Left ventricle myocardium inferior (tissue), 1 donor: ENCODE results near the gene ADAR. TPM values are rescaled to one million over a fixed set of nuclear protein-coding genes. Genes with fewer than 3 reads are reported as not detected.

Experiments
- DNase-seq: peaks from one replicate; pipeline ENCODE4 v3.0.0-alpha.2; 2020
- H3K27ac ChIP-seq: fragments of 200-600 bp; replicated peaks from 2 replicates; pipeline ENCODE4 v1.8.0; 2021
- H3K27me3 ChIP-seq: fragments of 200-600 bp; 2 replicates; pipeline ENCODE4 v1.8.0; 2021; ENCODE audit warnings: low read depth
- H3K36me3 ChIP-seq: fragments of 200-600 bp; 2 replicates; pipeline ENCODE4 v1.8.0; 2021
- H3K4me1 ChIP-seq: fragments of 200-600 bp; 2 replicates; pipeline ENCODE4 v1.8.0; 2021
- H3K4me3 ChIP-seq: fragments of 200-600 bp; 2 replicates; pipeline ENCODE4 v1.8.0; 2021; ENCODE audit warnings: mild to moderate bottlenecking, moderate library complexity
- H3K9me3 ChIP-seq: fragments of 200-600 bp; replicated peaks from 2 replicates; pipeline ENCODE4 v1.8.0; 2021
- CTCF ChIP-seq: fragments of 200-600 bp; IDR thresholded peaks from 2 replicates; pipeline ENCODE4 v1.8.0; 2021; ENCODE audit warnings: antibody characterized with exemption, mild to moderate bottlenecking, borderline replicate concordance
- intact Hi-C: fragments of 100-400 bp; cut with micrococcal nuclease; formaldehyde crosslinking; loops from one replicate; pipeline ENCODE4 v1.11.0; 2022
- total RNA-seq: library from RNA; stranded (reverse); fragmentation: NEBNext Ultra II Directional; extraction: Animal tissue kit (Norgen Biotek cat#: 25700); gene quantifications from one replicate; pipeline ENCODE4 v1.2.1, GENCODE V29; 2021
- donor health status: DM: no; HTN: yes; CAD: no; lungs with severe emphysema.

The ADAR gene
- total RNA-seq, 1 donor from 2014 or later = 55.8 TPM

- Histone ChIP-seq H3K27ac (no peak overlapping the region), H3K36me3 (peaks cover 97% of the 10 kb centered on the region), H3K27me3 (no peaks in the 10 kb centered on the region), H3K4me3 (no peak overlapping the region), H3K4me1 (peaks cover 14% of the 10 kb centered on the region), H3K9me3 (no peaks in the 10 kb centered on the region)
- TF ChIP-seq CTCF = no peak
- intact Hi-C loops = no loop called here
- no peak for DNase-seq
These were observed 21.8 kb downstream of the ADAR start for GRCh38 chr1:154586231-154586630.

- intact Hi-C loops = no loop called here
- H3K4me3 ChIP-seq = no peak overlapping the region
- peaks cover 14% of the 10 kb centered on the region for H3K4me1 ChIP-seq
- peaks cover 98% of the 10 kb centered on the region for H3K36me3 ChIP-seq
- DNase-seq = no peak
- TF ChIP-seq CTCF = no peak
- H3K9me3 ChIP-seq = no peaks in the 10 kb centered on the region
- no peak overlapping the region for H3K27ac ChIP-seq
- no peaks in the 10 kb centered on the region for H3K27me3 ChIP-seq
These were observed 23.6 kb downstream of the ADAR start for GRCh38 chr1:154584267-154584994.

GRCh38 chr1:154583773-154584172 is 24.2 kb downstream of the ADAR start:
- no peak overlapping the region for H3K27ac ChIP-seq
- H3K27me3 ChIP-seq = no peaks in the 10 kb centered on the region
- no peak for TF ChIP-seq CTCF
- no peak overlapping the region for H3K4me3 ChIP-seq
- intact Hi-C loops = no loop called here
- H3K9me3 ChIP-seq = no peaks in the 10 kb centered on the region
- no peak for DNase-seq
- peaks cover 96% of the 10 kb centered on the region for H3K36me3 ChIP-seq
- H3K4me1 ChIP-seq = peaks cover 21% of the 10 kb centered on the region

- H3K4me1 ChIP-seq = peaks cover 29% of the 10 kb centered on the region
These were observed 25.1 kb downstream of the ADAR start for GRCh38 chr1:154582885-154583284.

GRCh38 chr1:154581766-154582165 is 26.2 kb downstream of the ADAR start:
- no peak for TF ChIP-seq CTCF
- H3K27ac ChIP-seq = no peak overlapping the region
- intact Hi-C loops = no loop called here
- H3K36me3 ChIP-seq = peaks cover 83% of the 10 kb centered on the region
- DNase-seq = no peak
- H3K4me1 ChIP-seq = peaks cover 41% of the 10 kb centered on the region
- no peak overlapping the region for H3K4me3 ChIP-seq
- no peaks in the 10 kb centered on the region for H3K27me3 ChIP-seq
- H3K9me3 ChIP-seq = no peaks in the 10 kb centered on the region

More at GRCh38 chr1:154582885-154583284, 25.1 kb downstream of the ADAR start:
- no peak overlapping the region for H3K4me3 ChIP-seq
- H3K27ac ChIP-seq = no peak overlapping the region
- TF ChIP-seq CTCF = no peak
- H3K36me3 ChIP-seq = peaks cover 94% of the 10 kb centered on the region
- no peaks in the 10 kb centered on the region for H3K27me3 ChIP-seq
- H3K9me3 ChIP-seq = no peaks in the 10 kb centered on the region
- no peak for DNase-seq
- intact Hi-C loops = no loop called here
